ENCODE data around the gene PTGS1. TPM values are rescaled to one million over a fixed set of nuclear protein-coding genes. Genes with fewer than 3 reads are reported as not detected.

PTGS1 gene
- total RNA-seq, 1 donor from 2014 or later = 0.23 TPM

DNA sequence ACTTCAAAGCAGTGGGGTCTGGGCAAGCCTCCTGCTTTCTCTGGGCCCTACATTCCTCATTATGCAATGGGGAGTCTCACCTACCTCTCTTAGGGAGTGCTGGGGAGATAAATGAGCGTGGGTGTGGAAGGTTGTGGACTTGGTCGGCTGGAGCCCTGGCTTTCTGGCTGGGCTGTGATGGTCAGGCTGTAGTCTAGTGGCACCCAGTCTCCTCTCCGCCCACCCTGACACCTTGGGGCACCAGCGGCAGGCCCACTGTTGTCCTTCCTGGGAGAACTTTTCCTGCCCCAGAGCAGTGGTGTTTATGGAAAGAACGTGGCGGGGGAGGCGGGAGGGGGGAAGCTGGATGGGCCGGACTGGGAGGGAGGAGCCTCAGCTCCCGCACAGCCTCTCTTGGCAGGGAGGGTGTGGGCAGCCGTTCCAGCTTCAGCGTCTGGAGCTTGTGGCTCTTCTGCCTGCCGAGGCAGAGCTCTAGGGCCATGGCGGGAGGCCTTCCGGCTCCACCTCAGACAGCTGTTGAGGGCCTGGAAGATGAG lies 4.1 kb downstream of the PTGS1 start:
- Histone ChIP-seq H3K4me1 (ENCODE audit: insufficient read depth, low read length) (peaks cover 13% of the 10 kb centered on the region), H3K4me2 (ENCODE audit: low read length) (peak overlapping the region; percentile 38), H2AFZ (ENCODE audit: low read depth, low read length) (peak overlapping the region; percentile 78), H3K36me3 (ENCODE audit: insufficient read depth, low read length) (no peaks in the 10 kb centered on the region), H3K27me3 (ENCODE audit: insufficient read depth, low read length) (peaks cover 21% of the 10 kb centered on the region), H3K27ac (ENCODE audit: low read depth, low read length) (no peak overlapping the region), H3K4me3 (ENCODE audit: insufficient read depth, low read depth, low read length) (no peak overlapping the region), H3K9ac (ENCODE audit: low read length) (no peak overlapping the region), H3K9me3 (ENCODE audit: insufficient read depth, low read depth, low read length) (peaks cover 4% of the 10 kb centered on the region), H3K79me2 (ENCODE audit: insufficient read depth, low read length) (no peaks in the 10 kb centered on the region), H4K20me1 (ENCODE audit: insufficient read depth, low read length) (no peaks in the 10 kb centered on the region)
- H3K36me3 Mint-ChIP-seq (ENCODE audit: low read depth, unreplicated experiment) = peaks cover 4% of the 10 kb centered on the region
- peak; percentile 37 for DNase-seq (ENCODE audit: low read depth)
- H3K4me3 Mint-ChIP-seq (ENCODE audit: unreplicated experiment) = no peak overlapping the region
- peaks cover 11% of the 10 kb centered on the region for H3K9me3 Mint-ChIP-seq (ENCODE audit: unreplicated experiment)
- H3K27ac Mint-ChIP-seq (ENCODE audit: unreplicated experiment) = no peak overlapping the region
- H3K4me1 Mint-ChIP-seq (ENCODE audit: low read depth, unreplicated experiment) = peaks cover 4% of the 10 kb centered on the region
- FAIRE-seq = no peak
- TF ChIP-seq EZH2 (IDR thresholded peaks at IDR 0.05; ENCODE audit: insufficient read depth, low read length) = no peak
- TF ChIP-seq, protein P1, sequence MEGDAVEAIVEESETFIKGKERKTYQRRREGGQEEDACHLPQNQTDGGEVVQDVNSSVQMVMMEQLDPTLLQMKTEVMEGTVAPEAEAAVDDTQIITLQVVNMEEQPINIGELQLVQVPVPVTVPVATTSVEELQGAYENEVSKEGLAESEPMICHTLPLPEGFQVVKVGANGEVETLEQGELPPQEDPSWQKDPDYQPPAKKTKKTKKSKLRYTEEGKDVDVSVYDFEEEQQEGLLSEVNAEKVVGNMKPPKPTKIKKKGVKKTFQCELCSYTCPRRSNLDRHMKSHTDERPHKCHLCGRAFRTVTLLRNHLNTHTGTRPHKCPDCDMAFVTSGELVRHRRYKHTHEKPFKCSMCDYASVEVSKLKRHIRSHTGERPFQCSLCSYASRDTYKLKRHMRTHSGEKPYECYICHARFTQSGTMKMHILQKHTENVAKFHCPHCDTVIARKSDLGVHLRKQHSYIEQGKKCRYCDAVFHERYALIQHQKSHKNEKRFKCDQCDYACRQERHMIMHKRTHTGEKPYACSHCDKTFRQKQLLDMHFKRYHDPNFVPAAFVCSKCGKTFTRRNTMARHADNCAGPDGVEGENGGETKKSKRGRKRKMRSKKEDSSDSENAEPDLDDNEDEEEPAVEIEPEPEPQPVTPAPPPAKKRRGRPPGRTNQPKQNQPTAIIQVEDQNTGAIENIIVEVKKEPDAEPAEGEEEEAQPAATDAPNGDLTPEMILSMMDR (IDR thresholded peaks at IDR 0.05; ENCODE audit: insufficient read depth, low read depth, low read length) = no peak
- peaks cover 47% of the 10 kb centered on the region for H3K27me3 Mint-ChIP-seq (ENCODE audit: low read depth, unreplicated experiment)

GRCh38 chr9:122376796-122377195 lies 6.0 kb downstream of the PTGS1 start:
- Mint-ChIP-seq H3K27ac (ENCODE audit: unreplicated experiment) (no peak overlapping the region), H3K4me1 (ENCODE audit: low read depth, unreplicated experiment) (peaks cover 4% of the 10 kb centered on the region), H3K9me3 (ENCODE audit: unreplicated experiment) (peaks cover 11% of the 10 kb centered on the region), H3K27me3 (ENCODE audit: low read depth, unreplicated experiment) (peaks cover 34% of the 10 kb centered on the region), H3K4me3 (ENCODE audit: unreplicated experiment) (no peak overlapping the region), H3K36me3 (ENCODE audit: low read depth, unreplicated experiment) (peaks cover 4% of the 10 kb centered on the region)
- TF ChIP-seq, protein P1 (IDR thresholded peaks at IDR 0.05; ENCODE audit: insufficient read depth, low read depth, low read length) = no peak
- no peak for TF ChIP-seq EZH2 (IDR thresholded peaks at IDR 0.05; ENCODE audit: insufficient read depth, low read length)
- Histone ChIP-seq H3K27me3 (ENCODE audit: insufficient read depth, low read length) (peaks cover 9% of the 10 kb centered on the region), H3K4me1 (ENCODE audit: insufficient read depth, low read length) (peaks cover 9% of the 10 kb centered on the region), H3K9me3 (ENCODE audit: insufficient read depth, low read depth, low read length) (peaks cover 4% of the 10 kb centered on the region), H3K4me2 (ENCODE audit: low read length) (no peak overlapping the region), H3K79me2 (ENCODE audit: insufficient read depth, low read length) (no peaks in the 10 kb centered on the region), H4K20me1 (ENCODE audit: insufficient read depth, low read length) (no peaks in the 10 kb centered on the region), H3K27ac (ENCODE audit: low read depth, low read length) (no peak overlapping the region), H2AFZ (ENCODE audit: low read depth, low read length) (no peak overlapping the region), H3K4me3 (ENCODE audit: insufficient read depth, low read depth, low read length) (no peak overlapping the region), H3K9ac (ENCODE audit: low read length) (no peak overlapping the region), H3K36me3 (ENCODE audit: insufficient read depth, low read length) (no peaks in the 10 kb centered on the region)
- DNase-seq (ENCODE audit: low read depth) (no peak), FAIRE-seq (no peak)

All from astrocyte (in vitro differentiated cells and primary cell).